Activated CD8-positive, alpha-beta memory T cell treated with anti-CD3 and anti-CD28 coated beads, Interleukin-2, amount 10 ng/mL, durations not matched to agents 7 days and 5 days (primary cell): ENCODE data around the gene MYO9A. TPM values are rescaled to one million over a fixed set of nuclear protein-coding genes. Genes with fewer than 3 reads are reported as not detected.

ENCODE experiments used
- ATAC-seq: fragments of 150-1000 bp; cut with Tn5 transposase; one replicate; pipeline ENCODE4 v1.10.0; 2021; ENCODE audit warnings: moderate library complexity
- CTCF ChIA-PET: fragments of 350-600 bp; sonication (Branson Sonifier 250); formaldehyde crosslinking; loops from one replicate; lab custom pipeline; 2021; ENCODE audit warnings: antibody characterized with exemption; lab: Charles Lee
- DNase-seq: peaks from one replicate; pipeline ENCODE4 v3.0.0-alpha.2; 2020
- H3K27ac Mint-ChIP-seq: one replicate; pipeline ENCODE4 v1.8.0; 2021; ENCODE audit warnings: mild to moderate bottlenecking, mixed read lengths
- H3K27me3 Mint-ChIP-seq: one replicate; pipeline ENCODE4 v1.8.0; 2021; ENCODE audit warnings: mixed read lengths
- H3K36me3 Mint-ChIP-seq: one replicate; pipeline ENCODE4 v1.8.0; 2021; ENCODE audit warnings: mild to moderate bottlenecking, mixed read lengths
- H3K4me1 Mint-ChIP-seq: one replicate; pipeline ENCODE4 v1.8.0; 2021; ENCODE audit warnings: mixed read lengths
- H3K4me3 Mint-ChIP-seq: one replicate; pipeline ENCODE4 v1.8.0; 2021; ENCODE audit warnings: mild to moderate bottlenecking, moderate library complexity, mixed read lengths
- H3K9me3 Mint-ChIP-seq: one replicate; pipeline ENCODE4 v1.8.0; 2022; ENCODE audit warnings: low read depth, mixed read lengths
- total RNA-seq, 2 experiments: library from RNA; stranded (reverse); gene quantifications; one replicate each; pipeline ENCODE4 v1.2.3, GENCODE V29; 2021

The MYO9A gene
- total RNA-seq, 2 experiments from 2014 or later, result 15.3 to 23.4 TPM

- H3K27ac Mint-ChIP-seq, result no peak overlapping the region
- no peak for DNase-seq
- H3K9me3 Mint-ChIP-seq, result no peaks in the 10 kb centered on the region
- no peak for ATAC-seq
- H3K4me3 Mint-ChIP-seq, result no peak overlapping the region
- H3K36me3 Mint-ChIP-seq, result no peaks in the 10 kb centered on the region
- CTCF ChIA-PET, result interaction anchor here (1.6 to 2.5 kb wide), 5 partner anchors 351 to 409 kb away, joined by 5 to 14 read pairs (median 9); no protein-coding TSS in a partner anchor
- no peaks in the 10 kb centered on the region for H3K27me3 Mint-ChIP-seq
- peaks cover 4% of the 10 kb centered on the region for H3K4me1 Mint-ChIP-seq
These were observed 35.5 kb upstream of the MYO9A start for GRCh38 chr15:72153269-72154000.

- no peak for ATAC-seq
- Mint-ChIP-seq H3K27ac (no peak overlapping the region), H3K9me3 (no peaks in the 10 kb centered on the region), H3K4me1 (no peaks in the 10 kb centered on the region), H3K4me3 (no peak overlapping the region), H3K27me3 (peaks cover 4% of the 10 kb centered on the region), H3K36me3 (no peaks in the 10 kb centered on the region)
- CTCF ChIA-PET, result interaction anchor here (0.8 to 1.2 kb wide), 2 partner anchors 8 to 404 kb away, joined by 3 read pairs; no protein-coding TSS in a partner anchor
- no peak for DNase-seq
These were observed 29.5 kb upstream of the MYO9A start for GRCh38 chr15:72147418-72147817.

- CTCF ChIA-PET, result interaction anchor here (0.8 to 1.2 kb wide), 2 partner anchors 9 to 403 kb away, joined by 3 read pairs; no protein-coding TSS in a partner anchor
- no peak for DNase-seq
- ATAC-seq, result no peak
- Mint-ChIP-seq H3K9me3 (no peaks in the 10 kb centered on the region), H3K27ac (no peak overlapping the region), H3K4me1 (peaks cover 2% of the 10 kb centered on the region), H3K36me3 (no peaks in the 10 kb centered on the region), H3K4me3 (no peak overlapping the region), H3K27me3 (peaks cover 4% of the 10 kb centered on the region)
These were observed 29.0 kb upstream of the MYO9A start for GRCh38 chr15:72146934-72147333.

GRCh38 chr15:72146221-72146620 is 28.3 kb upstream of the MYO9A start:
- H3K27me3 Mint-ChIP-seq, result peaks cover 4% of the 10 kb centered on the region
- no peak for ATAC-seq
- H3K9me3 Mint-ChIP-seq, result no peaks in the 10 kb centered on the region

GRCh38 chr15:72141171-72142084 is 23.5 kb upstream of the MYO9A start:
- DNase-seq, result peak; percentile 46
- H3K4me3 Mint-ChIP-seq, result no peak overlapping the region
- no peak for ATAC-seq
- H3K9me3 Mint-ChIP-seq, result no peaks in the 10 kb centered on the region
- CTCF ChIA-PET, result interaction anchor here (1.0 to 1.2 kb wide), 2 partner anchors 14 to 16 kb away, joined by 3 to 4 read pairs; no protein-coding TSS in a partner anchor
- H3K27ac Mint-ChIP-seq, result no peak overlapping the region
- peaks cover 2% of the 10 kb centered on the region for H3K27me3 Mint-ChIP-seq
- H3K36me3 Mint-ChIP-seq, result no peaks in the 10 kb centered on the region
- peaks cover 9% of the 10 kb centered on the region for H3K4me1 Mint-ChIP-seq

More at GRCh38 chr15:72146221-72146620, 28.3 kb upstream of the MYO9A start:
- Mint-ChIP-seq H3K4me1 (peaks cover 9% of the 10 kb centered on the region), H3K36me3 (no peaks in the 10 kb centered on the region), H3K4me3 (no peak overlapping the region), H3K27ac (no peak overlapping the region)
- CTCF ChIA-PET, result interaction anchor here (1.2 to 1.9 kb wide), 2 partner anchors 10 to 402 kb away, joined by 3 to 7 read pairs; no protein-coding TSS in a partner anchor
- DNase-seq, result no peak

GRCh38 chr15:72140088-72140487 is 22.1 kb upstream of the MYO9A start:
- Mint-ChIP-seq H3K27ac (no peak overlapping the region), H3K9me3 (no peaks in the 10 kb centered on the region), H3K4me3 (no peak overlapping the region), H3K27me3 (peaks cover 2% of the 10 kb centered on the region), H3K4me1 (peaks cover 9% of the 10 kb centered on the region), H3K36me3 (no peaks in the 10 kb centered on the region)
- CTCF ChIA-PET, result no interaction called here
- DNase-seq, result no peak
- no peak for ATAC-seq

- Mint-ChIP-seq H3K27ac (no peak overlapping the region), H3K9me3 (no peaks in the 10 kb centered on the region), H3K27me3 (no peaks in the 10 kb centered on the region), H3K4me3 (no peak overlapping the region), H3K36me3 (no peaks in the 10 kb centered on the region), H3K4me1 (peaks cover 9% of the 10 kb centered on the region)
- ATAC-seq (no peak), DNase-seq (no peak)
- CTCF ChIA-PET, result no interaction called here
These were observed 21.7 kb upstream of the MYO9A start for GRCh38 chr15:72139667-72140066.

GRCh38 chr15:72136170-72137051 is 18.5 kb upstream of the MYO9A start:
- peaks cover 2% of the 10 kb centered on the region for H3K4me1 Mint-ChIP-seq
- CTCF ChIA-PET, result no interaction called here
- no peak for ATAC-seq
- no peak for DNase-seq
- H3K4me3 Mint-ChIP-seq, result no peak overlapping the region
- no peaks in the 10 kb centered on the region for H3K9me3 Mint-ChIP-seq
- no peak overlapping the region for H3K27ac Mint-ChIP-seq
- no peaks in the 10 kb centered on the region for H3K36me3 Mint-ChIP-seq
- peaks cover 3% of the 10 kb centered on the region for H3K27me3 Mint-ChIP-seq

- peaks cover 3% of the 10 kb centered on the region for H3K27me3 Mint-ChIP-seq
- H3K4me3 Mint-ChIP-seq, result no peak overlapping the region
- DNase-seq (no peak), ATAC-seq (no peak)
- no peaks in the 10 kb centered on the region for H3K9me3 Mint-ChIP-seq
- H3K36me3 Mint-ChIP-seq, result no peaks in the 10 kb centered on the region
- H3K4me1 Mint-ChIP-seq, result no peaks in the 10 kb centered on the region
- H3K27ac Mint-ChIP-seq, result no peak overlapping the region
- CTCF ChIA-PET, result no interaction called here
These were observed 17.8 kb upstream of the MYO9A start for GRCh38 chr15:72135719-72136118.

GRCh38 chr15:72133211-72133610 is 15.3 kb upstream of the MYO9A start:
- no peaks in the 10 kb centered on the region for H3K9me3 Mint-ChIP-seq
- ATAC-seq (no peak), DNase-seq (no peak)
- no peaks in the 10 kb centered on the region for H3K36me3 Mint-ChIP-seq
- H3K4me1 Mint-ChIP-seq, result no peaks in the 10 kb centered on the region
- no peak overlapping the region for H3K27ac Mint-ChIP-seq
- CTCF ChIA-PET, result interaction anchor here (0.5 kb wide), 1 partner anchor 330 kb away, joined by 3 read pairs; no protein-coding TSS in a partner anchor
- H3K27me3 Mint-ChIP-seq, result peaks cover 3% of the 10 kb centered on the region
- no peak overlapping the region for H3K4me3 Mint-ChIP-seq

- CTCF ChIA-PET, result no interaction called here
- no peak for ATAC-seq
- H3K4me1 Mint-ChIP-seq, result no peaks in the 10 kb centered on the region
These were observed 14.0 kb upstream of the MYO9A start for GRCh38 chr15:72131922-72132321.

GRCh38 chr15:72130272-72130671 is 12.3 kb upstream of the MYO9A start:
- CTCF ChIA-PET, result interaction anchor here (0.7 to 1.1 kb wide), 2 partner anchors 386 to 1230 kb away, joined by 3 read pairs; no protein-coding TSS in a partner anchor
- DNase-seq, result no peak
- Mint-ChIP-seq H3K36me3 (no peaks in the 10 kb centered on the region), H3K27ac (no peak overlapping the region), H3K4me1 (no peaks in the 10 kb centered on the region), H3K9me3 (no peaks in the 10 kb centered on the region), H3K27me3 (peaks cover 3% of the 10 kb centered on the region), H3K4me3 (no peak overlapping the region)
- no peak for ATAC-seq

More at GRCh38 chr15:72131922-72132321, 14.0 kb upstream of the MYO9A start:
- H3K36me3 Mint-ChIP-seq, result no peaks in the 10 kb centered on the region
- no peak for DNase-seq
- no peak overlapping the region for H3K27ac Mint-ChIP-seq
- H3K4me3 Mint-ChIP-seq, result no peak overlapping the region
- no peaks in the 10 kb centered on the region for H3K9me3 Mint-ChIP-seq
- peaks cover 3% of the 10 kb centered on the region for H3K27me3 Mint-ChIP-seq
